Ovary (tissue), 9 donors: ENCODE measurements around the gene CASP1. TPM values are rescaled to one million over a fixed set of nuclear protein-coding genes. Genes with fewer than 3 reads are reported as not detected.
"Not testable (repeated sequence)": the region's sequence is repeated elsewhere in the genome, so short reads cannot be mapped to it uniquely, and the experiment has no call there.

Experiments
- DNase-seq, 5 donors: peaks; one replicate each; pipeline ENCODE4 v3.0.0-alpha.2; 2019 to 2020
- H3K27ac ChIP-seq, 2 donors: fragments of 200-600 bp; one replicate each; pipeline versions ENCODE4 v1.5.1 to v1.8.0; 2019 to 2022
- H3K27me3 ChIP-seq: fragments of 200-600 bp; one replicate; pipeline ENCODE4 v1.8.0; 2022
- H3K36me3 ChIP-seq: fragments of 200-600 bp; sonication (generic); one replicate; pipeline ENCODE4 v1.5.1; 2019
- H3K4me1 ChIP-seq: one replicate; pipeline ENCODE4 v1.8.1; 2013; ENCODE audit warnings: mild to moderate bottlenecking, moderate library complexity; ENCODE audit not compliant: insufficient read depth
- H3K4me3 ChIP-seq: fragments of 200-600 bp; sonication (generic); one replicate; pipeline ENCODE4 v1.5.1; 2017
- H3K9me3 ChIP-seq, 2 donors: fragments of 200-600 bp in 1 of 2; sonication (generic) in 1 of 2; one replicate each; pipeline versions ENCODE4 v1.5.1 to v1.8.1; 2013 to 2019; ENCODE audit warnings: mild to moderate bottlenecking in 1 of 2, moderate library complexity in 1 of 2
- CTCF ChIP-seq, 3 donors: fragments of 450-650 bp in 2 of 3; fragments of 200-600 bp in 1 of 3; IDR thresholded peaks; one replicate each; pipeline versions ENCODE4 v1.5.1 to v1.8.0; 2016 to 2022; ENCODE audit warnings: antibody characterized with exemption in 3 of 3, mild to moderate bottlenecking in 1 of 3
- EP300 ChIP-seq: sonication (generic); formaldehyde crosslinking; IDR thresholded peaks from one replicate; pipeline ENCODE4 v1.6.1; 2017; ENCODE audit warnings: antibody characterized with exemption
- POLR2A ChIP-seq: fragments of 450-650 bp; IDR thresholded peaks from one replicate; pipeline ENCODE4 v1.6.1; 2017; ENCODE audit warnings: antibody characterized with exemption, mild to moderate bottlenecking, moderate library complexity
- WGBS, 3 donors: extraction: QIAGEN DNeasy Blood & Tissue Kit in 1 of 3; methylation state at CpG; one replicate each; pipeline versions ENCODE4 v1.1.5 to v1.1.7; 2013 to 2017; 5-methylcytosine and 5-hydroxymethylcytosine counted together
- intact Hi-C, 4 donors: fragments of 100-400 bp; cut with DNase I; formaldehyde crosslinking; loops; one replicate each; pipeline versions ENCODE4 v1.11.0 to v1.15.1; 2022 to 2023
- polyA plus RNA-seq, 2 donors: library from polyadenylated mRNA; stranded (reverse); fragments of 200-250 nt in 1 of 2; fragments of 350-450 nt in 1 of 2; fragmentation: Illumina TruSeq in 1 of 2; extraction: RNeasy Lipid Tissue Mini Kit (QIAGEN cat#74804) in 1 of 2; gene quantifications; one replicate each; pipeline ENCODE4 v1.2.3, GENCODE V29; 2013 to 2014
- total RNA-seq, 7 donors: library from RNA; depleted of rRNA in 2 of 7; stranded (reverse); fragments of >200 nt in 2 of 7; fragmentation: NEBNext Ultra II Directional in 3 of 7; extraction: Animal tissue kit (Norgen Biotek cat#: 25700) in 3 of 7; gene quantifications; one replicate each; pipeline versions ENCODE4 v1.1.0 to v1.2.4, GENCODE V29; 2016 to 2023
- donor health status: DM: no; HTN: no; CAD: no; lungs with moderate emphysema.
- donor health status: DM: no; HTN: no; CAD: no.
- donor health status: Bipolar disorder and iron deficiency.
- donor health status: DM: yes; HTN: yes; CAD: no.
- donor health status: DM: no; HTN: no; CAD: no.
- donor health status: DM: yes; HTN: yes; CAD: no.

The CASP1 gene
- total and polyA plus RNA-seq, 9 donors = 4.2 to 24.7 (median 12.9) TPM

GRCh38 chr11:105070306-105070705 lies 35.4 kb upstream of the CASP1 start:
- intact Hi-C loops = no loop called here
- H3K36me3 ChIP-seq = no peaks in the 10 kb centered on the region
- H3K27ac ChIP-seq = no peak overlapping the region
- no peaks in the 10 kb centered on the region for H3K4me1 ChIP-seq
- no peaks in the 10 kb centered on the region for H3K9me3 ChIP-seq
- no peak for DNase-seq
- H3K4me3 ChIP-seq = no peak overlapping the region
- TF ChIP-seq EP300 (no peak), CTCF (IDR thresholded peaks at IDR 0.05) (no peak), POLR2A (no peak)
- H3K27me3 ChIP-seq = no peaks in the 10 kb centered on the region
- 85 to 95% (median 94%) methylated on average over 4 of the region's 4 CpGs for WGBS, 3 donors

GRCh38 chr11:105069749-105070148 lies 34.8 kb upstream of the CASP1 start:
- DNase-seq, H3K4me1 ChIP-seq, H3K4me3 ChIP-seq, H3K9me3 ChIP-seq, H3K27ac ChIP-seq, H3K27me3 ChIP-seq, intact Hi-C loops, H3K36me3 ChIP-seq: not testable (repeated sequence)
- WGBS, 3 donors = 0 to 98% (median 44%) methylated on average over 1 to 2 of the region's 2 CpGs

- H3K27ac ChIP-seq, H3K4me3 ChIP-seq, DNase-seq, H3K36me3 ChIP-seq, intact Hi-C loops, H3K9me3 ChIP-seq, H3K27me3 ChIP-seq, H3K4me1 ChIP-seq: not testable (repeated sequence)
- 46 to 50% (median 49%) methylated on average over 9 of the region's 9 CpGs for WGBS, 3 donors
These were observed 28.4 kb upstream of the CASP1 start for GRCh38 chr11:105063245-105063941.

GRCh38 chr11:105057432-105057831 lies 22.5 kb upstream of the CASP1 start:
- Histone ChIP-seq H3K27me3 (no peaks in the 10 kb centered on the region), H3K36me3 (no peaks in the 10 kb centered on the region), H3K4me1 (no peaks in the 10 kb centered on the region), H3K4me3 (no peak overlapping the region), H3K27ac (no peak overlapping the region), H3K9me3 (no peaks in the 10 kb centered on the region)
- TF ChIP-seq EP300 = no peak
- no peak for TF ChIP-seq CTCF (IDR thresholded peaks at IDR 0.05)
- TF ChIP-seq POLR2A = no peak
- 56 to 66% (median 66%) methylated on average over 4 of the region's 4 CpGs for WGBS, 3 donors
- intact Hi-C loops = no loop called here
- no peak for DNase-seq

- TF ChIP-seq EP300 (no peak), POLR2A (no peak), CTCF (IDR thresholded peaks at IDR 0.05) (no peak)
- Histone ChIP-seq H3K27ac (no peak overlapping the region), H3K36me3 (no peaks in the 10 kb centered on the region), H3K4me1 (no peaks in the 10 kb centered on the region), H3K9me3 (no peaks in the 10 kb centered on the region), H3K4me3 (no peak overlapping the region), H3K27me3 (no peaks in the 10 kb centered on the region)
- no peak for DNase-seq
- intact Hi-C loops = no loop called here
- 89 to 98% (median 97%) methylated on average over 1 of the region's 1 CpG for WGBS, 3 donors
These were observed 21.5 kb upstream of the CASP1 start for GRCh38 chr11:105056446-105056845.
